VCaP (cell line): ENCODE results near the gene MARK2.

ENCODE experiments used
- H3K27ac ChIP-seq: fragments of 450-650 bp; 2 replicates; pipeline ENCODE4 v1.5.1; 2017
- TF ChIP-seq, protein P1 (sequence below): fragments of 450-650 bp; conservative IDR thresholded peaks from 2 replicates; pipeline ENCODE4 v1.5.1; 2017; ENCODE audit warnings: mild to moderate bottlenecking, moderate library complexity

MARK2 gene

DNA sequence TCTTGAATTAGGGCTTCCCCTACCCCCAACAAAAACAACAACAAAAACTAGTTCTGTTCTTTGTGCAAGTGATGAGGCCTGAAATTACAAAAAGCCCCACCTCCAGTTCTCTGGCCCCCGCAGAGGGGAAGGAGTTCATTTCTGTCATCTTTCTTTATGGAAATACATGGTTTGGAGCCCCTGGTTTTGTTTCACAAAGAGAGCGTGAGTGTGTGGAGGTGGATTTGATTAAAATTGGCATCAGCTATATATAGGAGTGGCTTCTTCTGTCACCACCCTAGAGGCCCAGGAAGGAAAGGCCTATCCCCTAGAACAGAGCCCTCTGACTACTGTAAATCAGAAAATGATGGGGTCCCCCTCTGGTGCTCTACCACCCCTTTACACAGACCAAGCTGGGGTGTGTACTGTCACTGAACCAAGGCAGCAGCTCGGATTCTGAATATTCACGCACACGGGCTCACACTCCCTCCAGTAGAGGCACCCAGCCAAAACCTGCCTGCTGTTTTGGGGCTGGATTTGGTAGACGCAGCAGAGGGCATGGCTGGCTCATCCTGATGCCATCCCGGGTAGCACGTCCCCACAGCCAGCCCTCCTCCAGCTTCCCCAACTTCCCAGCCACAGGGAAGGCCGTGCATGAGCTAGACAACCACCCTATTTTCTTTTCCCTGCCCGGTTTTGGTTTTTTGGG is 58.7 kb downstream of the MARK2 start:
- H3K27ac ChIP-seq = peak overlapping the region; percentile 36; the same call in 1 of the 2 replicates
- TF ChIP-seq, protein P1, sequence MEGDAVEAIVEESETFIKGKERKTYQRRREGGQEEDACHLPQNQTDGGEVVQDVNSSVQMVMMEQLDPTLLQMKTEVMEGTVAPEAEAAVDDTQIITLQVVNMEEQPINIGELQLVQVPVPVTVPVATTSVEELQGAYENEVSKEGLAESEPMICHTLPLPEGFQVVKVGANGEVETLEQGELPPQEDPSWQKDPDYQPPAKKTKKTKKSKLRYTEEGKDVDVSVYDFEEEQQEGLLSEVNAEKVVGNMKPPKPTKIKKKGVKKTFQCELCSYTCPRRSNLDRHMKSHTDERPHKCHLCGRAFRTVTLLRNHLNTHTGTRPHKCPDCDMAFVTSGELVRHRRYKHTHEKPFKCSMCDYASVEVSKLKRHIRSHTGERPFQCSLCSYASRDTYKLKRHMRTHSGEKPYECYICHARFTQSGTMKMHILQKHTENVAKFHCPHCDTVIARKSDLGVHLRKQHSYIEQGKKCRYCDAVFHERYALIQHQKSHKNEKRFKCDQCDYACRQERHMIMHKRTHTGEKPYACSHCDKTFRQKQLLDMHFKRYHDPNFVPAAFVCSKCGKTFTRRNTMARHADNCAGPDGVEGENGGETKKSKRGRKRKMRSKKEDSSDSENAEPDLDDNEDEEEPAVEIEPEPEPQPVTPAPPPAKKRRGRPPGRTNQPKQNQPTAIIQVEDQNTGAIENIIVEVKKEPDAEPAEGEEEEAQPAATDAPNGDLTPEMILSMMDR = no peak

DNA sequence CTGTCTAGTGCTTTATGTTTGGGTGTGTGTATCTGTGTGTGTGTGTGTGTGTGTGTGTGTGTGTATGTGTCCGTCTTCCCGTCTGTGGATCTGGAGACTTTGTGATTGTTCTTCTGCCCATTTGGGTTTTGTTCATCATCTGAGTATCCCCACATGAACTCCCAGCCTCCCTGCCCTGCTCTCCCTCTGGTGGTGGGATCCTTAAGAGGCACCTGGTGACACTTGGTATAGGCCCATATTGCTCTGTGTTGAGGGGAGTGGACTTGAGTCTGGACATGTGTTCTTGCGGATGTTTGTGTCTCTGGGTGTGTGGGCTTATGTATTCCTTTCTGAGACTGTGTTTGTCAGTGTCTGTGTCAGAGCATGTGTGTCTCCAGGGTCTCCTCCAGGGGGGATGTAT is 62.8 kb downstream of the MARK2 start:
- peak overlapping the region; percentile 1; the same call in 1 of the 2 replicates for H3K27ac ChIP-seq
- TF ChIP-seq, protein P1 = peak; percentile 81

DNA sequence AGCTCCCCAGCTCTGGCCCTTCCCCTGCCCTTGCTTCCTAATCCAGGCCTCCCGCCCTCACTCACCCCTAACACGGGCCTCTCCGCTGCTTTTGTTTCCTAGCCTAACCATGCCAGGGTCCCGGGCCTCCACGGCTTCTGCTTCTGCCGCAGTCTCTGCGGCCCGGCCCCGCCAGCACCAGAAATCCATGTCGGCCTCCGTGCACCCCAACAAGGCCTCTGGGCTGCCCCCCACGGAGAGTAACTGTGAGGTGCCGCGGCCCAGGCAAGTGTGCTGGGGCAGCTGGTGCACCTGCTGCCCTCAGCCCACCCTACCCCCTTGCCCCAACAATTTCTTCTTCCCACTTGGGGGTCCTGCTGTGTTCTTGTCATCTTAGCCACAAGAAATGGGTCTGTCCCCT is 65.0 kb downstream of the MARK2 start:
- TF ChIP-seq, protein P1 = no peak
- peak overlapping the region; percentile 25; the same call in 1 of the 2 replicates for H3K27ac ChIP-seq

DNA sequence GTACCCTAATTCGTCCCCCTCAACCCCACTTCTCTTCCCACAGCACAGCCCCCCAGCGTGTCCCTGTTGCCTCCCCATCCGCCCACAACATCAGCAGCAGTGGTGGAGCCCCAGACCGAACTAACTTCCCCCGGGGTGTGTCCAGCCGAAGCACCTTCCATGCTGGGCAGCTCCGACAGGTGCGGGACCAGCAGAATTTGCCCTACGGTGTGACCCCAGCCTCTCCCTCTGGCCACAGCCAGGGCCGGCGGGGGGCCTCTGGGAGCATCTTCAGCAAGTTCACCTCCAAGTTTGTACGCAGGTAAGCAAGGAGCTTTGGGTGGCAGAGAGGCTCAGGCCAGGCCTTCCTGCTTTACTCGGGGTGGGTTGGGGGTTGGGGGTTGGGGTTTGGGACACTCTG is 65.8 kb downstream of the MARK2 start:
- peak overlapping the region; percentile 25; the same call in 1 of the 2 replicates for H3K27ac ChIP-seq
- TF ChIP-seq, protein P1 = no peak

DNA sequence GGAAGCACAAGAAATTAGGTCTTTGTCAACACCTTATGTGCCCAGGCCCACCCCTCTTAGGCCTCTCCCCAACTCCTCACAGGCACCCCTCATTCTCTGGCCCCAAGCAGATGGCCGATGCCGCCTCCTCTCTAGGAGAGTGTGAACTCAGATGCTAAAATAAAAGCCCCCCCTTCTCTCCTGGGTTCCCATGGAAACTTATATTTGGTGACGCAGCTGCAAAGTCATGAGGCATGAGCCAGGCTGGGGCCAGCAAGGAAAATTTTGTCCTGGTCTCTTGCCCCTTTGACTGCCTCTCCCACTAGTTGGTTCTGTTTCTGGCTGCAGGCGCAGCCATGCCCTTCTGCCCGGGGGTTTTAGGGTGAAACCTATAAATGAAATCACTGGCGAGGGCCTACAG is 66.3 kb downstream of the MARK2 start:
- TF ChIP-seq, protein P1 = no peak
- peak overlapping the region; percentile 25 for H3K27ac ChIP-seq

DNA sequence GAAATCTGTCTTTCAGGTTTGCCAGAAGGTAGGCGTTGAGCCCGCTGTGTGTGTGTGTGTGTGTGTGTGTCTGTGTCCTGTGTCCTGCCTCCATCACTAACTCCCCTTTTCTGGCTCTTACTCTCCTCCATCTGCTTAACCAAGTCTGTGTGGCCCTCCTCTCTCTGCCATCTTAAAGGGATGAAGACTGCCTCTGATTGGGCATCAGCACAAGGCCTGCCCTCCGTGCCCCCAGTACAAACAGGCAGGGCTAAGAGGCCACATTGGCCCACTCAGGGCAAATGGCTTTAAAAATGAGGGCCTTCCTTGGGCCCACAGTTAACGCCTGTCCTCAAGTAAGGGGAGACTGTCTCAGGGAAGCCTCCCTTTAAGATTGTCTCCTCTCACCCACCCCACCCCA is 67.2 kb downstream of the MARK2 start:
- peak overlapping the region; percentile 25 for H3K27ac ChIP-seq
- TF ChIP-seq, protein P1 = no peak

DNA sequence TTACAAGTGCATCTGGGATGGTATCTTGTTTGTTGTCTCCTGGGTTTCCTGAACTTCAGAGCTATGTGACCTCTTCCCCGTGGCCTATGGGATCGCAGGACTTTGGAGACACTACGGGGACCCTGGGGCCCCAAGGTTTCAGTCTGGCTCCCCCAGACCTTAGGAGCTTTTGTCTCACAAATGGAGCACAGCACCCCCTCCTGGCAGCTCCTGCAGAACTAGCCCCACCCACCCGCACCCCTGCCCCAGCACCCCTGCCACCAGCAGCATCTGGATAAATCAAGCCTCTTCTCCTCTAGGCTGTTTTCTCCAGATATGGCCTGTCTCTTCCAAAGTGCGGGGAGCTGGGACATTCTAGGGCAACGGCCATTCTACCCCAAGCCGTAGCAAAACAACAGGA is 67.7 kb downstream of the MARK2 start:
- TF ChIP-seq, protein P1 = peak; percentile 85
- H3K27ac ChIP-seq = peak overlapping the region; percentile 25; the same call in 1 of the 2 replicates
